PFSK-1 (cell line): ENCODE data around the gene LRRC15.

Experiments used
- FOXP2 ChIP-seq: optimal IDR thresholded peaks from 2 replicates; pipeline ENCODE3; 2011; ENCODE audit warnings: borderline replicate concordance, control low read depth, inconsistent platforms; ENCODE audit not compliant: insufficient read depth; ENCODE audit errors: extremely low read length, extremely low read depth
- POLR2AphosphoS5 ChIP-seq: IDR thresholded peaks from 2 replicates; pipeline ENCODE4 v1.6.1; 2012; ENCODE audit warnings: low read depth, mild to moderate bottlenecking, control low read depth, low read length, moderate library complexity
- REST ChIP-seq, 2 experiments: IDR thresholded peaks; 2 replicates each; pipeline versions ENCODE4 v1.6.1 to v1.8.0; 2011 to 2012; ENCODE audit warnings: low read depth in 2 of 2, low read length in 2 of 2, control low read depth in 1 of 2, inconsistent platforms in 1 of 2, mild to moderate bottlenecking in 1 of 2, moderate library complexity in 1 of 2; ENCODE audit not compliant: insufficient read depth in 1 of 2
- SIN3A ChIP-seq: IDR thresholded peaks from 2 replicates; pipeline ENCODE4 v1.6.1; 2012; ENCODE audit warnings: mild to moderate bottlenecking, low read length, moderate library complexity, borderline replicate concordance; ENCODE audit not compliant: insufficient read depth

- TF ChIP-seq REST (IDR thresholded peaks at IDR 0.05; ENCODE audit: insufficient read depth in 1 of 2, low read depth in 2 of 2, low read length in 2 of 2) (no peak), SIN3A (no peak), POLR2AphosphoS5 (no peak), FOXP2 (no peak)
Observed at GRCh38 chr3:194315088-194315964, 54.2 kb downstream of the LRRC15 start.
